NCI-H524 (cell line): ENCODE results near the gene CAMK2N2.

Experiments
- DNase-seq, 2 experiments: peaks; one replicate each; lab custom pipeline; 2025; lab: John Stamatoyannopoulos, UW

The CAMK2N2 gene

DNA sequence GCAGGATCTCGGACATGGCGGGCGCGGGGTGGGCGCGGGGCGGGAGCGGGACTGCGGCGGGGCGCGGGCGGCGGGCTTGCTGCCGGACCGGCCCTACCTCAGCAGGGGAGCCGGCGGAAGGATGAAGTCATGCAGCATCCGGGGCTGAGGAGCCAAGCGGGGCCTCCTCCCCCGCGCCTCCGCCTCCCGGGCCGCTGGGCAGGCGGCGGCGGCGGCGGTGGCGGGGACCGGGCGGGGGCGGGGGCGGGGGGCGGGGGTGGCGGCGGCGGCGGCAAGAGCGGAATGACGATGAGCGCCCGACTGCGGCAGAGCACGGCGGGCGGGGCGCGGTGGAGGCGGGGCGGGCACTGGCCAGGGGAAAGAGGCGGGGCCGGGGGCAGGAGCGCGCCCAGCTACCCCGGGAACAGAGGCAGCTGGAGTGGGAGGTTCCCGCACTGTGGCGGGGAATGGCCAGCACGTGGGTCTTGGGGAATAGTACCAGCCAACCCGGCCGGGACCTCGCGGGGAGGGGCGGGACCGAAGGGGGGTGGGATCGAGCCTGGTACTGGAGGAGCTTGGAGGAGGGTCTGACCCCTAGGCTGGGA, at the start of gene CAMK2N2:
Gene CAMK2N2, minus strand, starts transcription at position 284 of the 584 bp plus-strand sequence. Its CDS starts 268 bp downstream, at position 16.
- DNase-seq, result peak; percentile 91 to 95

GRCh38 chr3:184308744-184309143, 47.4 kb upstream of the CAMK2N2 start:
- DNase-seq, result no peak

GRCh38 chr3:184307915-184308314, 46.6 kb upstream of the CAMK2N2 start:
- no peak for DNase-seq

DNA sequence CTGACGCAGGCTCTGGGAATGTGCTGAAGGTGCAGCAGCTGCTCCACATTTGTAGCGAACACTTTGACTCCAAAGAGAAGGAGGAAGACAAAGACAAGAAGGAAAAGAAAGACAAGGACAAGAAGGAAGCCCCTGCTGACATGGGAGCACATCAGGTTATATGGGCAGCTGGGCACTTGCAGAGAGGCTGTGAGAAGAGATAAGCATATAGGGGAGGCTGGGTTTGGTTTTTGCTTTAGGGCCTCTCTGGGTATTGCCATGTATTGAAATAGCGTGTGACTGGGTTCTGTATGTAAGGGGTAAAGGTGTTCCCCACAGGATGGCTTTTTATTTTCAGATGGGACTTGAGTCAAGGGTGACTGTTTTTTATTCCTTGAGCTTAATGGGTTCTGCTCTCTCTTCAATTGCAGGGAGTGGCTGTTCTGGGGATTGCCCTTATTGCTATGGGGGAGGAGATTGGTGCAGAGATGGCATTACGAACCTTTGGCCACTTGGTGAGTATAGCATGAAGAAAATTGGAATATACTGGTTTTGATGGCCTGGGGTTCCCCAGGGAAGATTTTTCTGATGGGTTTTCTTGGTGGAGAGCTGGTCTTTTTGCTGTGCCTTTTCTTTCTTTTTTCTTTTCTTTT, 45.1 kb upstream of the CAMK2N2 start:
- no peak for DNase-seq

GRCh38 chr3:184305577-184305976, 44.2 kb upstream of the CAMK2N2 start:
- peak in 1 of 2 experiments; percentile 29 for DNase-seq

DNA sequence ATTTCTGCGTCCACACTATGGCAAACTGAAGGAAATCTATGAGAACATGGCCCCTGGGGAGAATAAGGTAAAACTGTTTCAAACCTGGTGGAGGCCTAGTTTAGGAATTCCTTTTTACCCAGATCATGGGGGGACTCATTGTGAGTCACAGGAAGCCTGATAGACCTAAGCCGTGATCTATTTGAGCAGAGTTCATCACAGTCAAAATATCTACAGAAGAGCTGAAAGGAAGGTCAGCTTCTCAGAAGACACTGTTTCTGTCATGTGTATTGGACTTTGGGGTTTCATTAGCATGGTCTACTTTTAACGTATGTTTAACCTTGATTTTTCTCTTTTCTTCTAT, 39.0 kb upstream of the CAMK2N2 start:
- no peak for DNase-seq

DNA sequence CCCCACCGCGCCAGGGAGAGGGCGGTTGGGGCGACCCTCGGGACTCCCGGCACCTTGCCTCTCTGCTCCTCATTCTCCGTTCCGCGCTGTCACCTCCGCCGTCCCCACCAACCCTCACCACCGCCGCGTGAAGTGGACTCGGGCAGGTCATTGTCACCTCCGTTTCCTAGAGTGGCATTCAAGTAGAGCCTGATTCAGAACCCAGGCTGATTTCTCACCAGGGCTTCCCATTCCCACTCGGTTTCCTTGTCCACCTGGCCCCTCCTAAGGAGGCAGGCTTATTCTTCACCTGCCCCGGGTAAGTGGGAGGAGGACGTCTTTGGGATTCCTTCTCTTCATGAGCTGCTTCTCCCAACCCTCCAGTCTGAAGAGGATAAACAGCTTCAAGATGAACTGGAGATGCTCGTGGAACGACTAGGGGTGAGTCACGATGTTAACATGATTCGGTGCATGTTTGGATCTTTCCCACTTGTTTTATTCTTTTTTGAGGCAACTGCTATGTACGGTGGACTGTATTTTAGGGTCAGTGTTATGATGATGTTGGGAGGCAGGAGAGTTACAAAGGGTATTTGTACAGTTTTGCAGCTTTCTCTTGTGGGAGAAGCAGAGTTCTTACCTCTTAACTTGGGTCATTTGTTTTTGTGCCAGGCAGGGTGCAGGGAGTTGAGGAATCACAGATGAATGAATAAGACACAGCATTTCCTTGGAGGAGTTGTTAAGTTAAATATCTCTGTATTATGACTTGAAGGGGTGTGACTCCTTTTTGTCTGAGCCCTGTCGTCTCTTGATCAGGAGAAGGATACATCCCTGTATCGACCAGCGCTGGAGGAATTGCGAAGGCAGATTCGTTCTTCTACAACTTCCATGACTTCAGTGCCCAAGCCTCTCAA, 38.4 kb upstream of the CAMK2N2 start:
- DNase-seq, result no peak

DNA sequence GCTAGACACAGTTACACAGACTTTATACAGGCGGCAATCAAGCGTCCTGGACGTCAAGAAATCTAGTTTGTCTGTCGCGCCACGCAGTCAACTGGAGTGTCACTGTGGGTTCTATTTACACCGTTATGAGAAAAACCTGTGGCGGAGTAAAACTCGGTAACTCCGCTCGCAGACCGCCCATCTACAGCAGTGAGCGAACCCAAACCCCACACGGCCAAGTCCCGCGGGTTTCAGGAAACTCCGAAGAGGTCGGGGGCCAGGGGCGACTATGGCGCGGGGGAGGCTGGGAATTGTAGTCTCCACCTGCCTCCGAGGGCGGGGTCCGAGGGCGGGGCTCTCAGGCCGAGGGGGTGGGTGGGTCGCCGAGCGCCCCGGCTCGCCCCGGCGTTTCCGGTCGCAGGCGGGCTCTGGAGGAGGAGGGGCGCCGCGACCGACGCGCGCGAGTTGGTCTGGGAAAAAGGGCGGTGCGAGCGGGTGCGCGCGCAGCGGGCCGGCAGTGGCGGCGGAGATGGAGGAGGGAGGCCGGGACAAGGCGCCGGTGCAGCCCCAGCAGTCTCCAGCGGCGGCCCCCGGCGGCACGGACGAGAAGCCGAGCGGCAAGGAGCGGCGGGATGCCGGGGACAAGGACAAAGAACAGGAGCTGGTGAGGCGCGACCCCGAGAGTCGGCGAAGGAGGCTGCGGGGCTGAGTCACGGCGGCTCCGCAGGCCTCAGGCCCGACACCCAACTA, 37.6 kb upstream of the CAMK2N2 start, which contains the start of gene PSMD2:
Gene PSMD2, plus strand, starts transcription at position 483 of the 729 bp plus-strand sequence. Its CDS starts 26 bp downstream, at position 509.
- peak; percentile 98 for DNase-seq

- no peak for DNase-seq
Measured at GRCh38 chr3:184296616-184297015, 35.3 kb upstream of the CAMK2N2 start.

DNA sequence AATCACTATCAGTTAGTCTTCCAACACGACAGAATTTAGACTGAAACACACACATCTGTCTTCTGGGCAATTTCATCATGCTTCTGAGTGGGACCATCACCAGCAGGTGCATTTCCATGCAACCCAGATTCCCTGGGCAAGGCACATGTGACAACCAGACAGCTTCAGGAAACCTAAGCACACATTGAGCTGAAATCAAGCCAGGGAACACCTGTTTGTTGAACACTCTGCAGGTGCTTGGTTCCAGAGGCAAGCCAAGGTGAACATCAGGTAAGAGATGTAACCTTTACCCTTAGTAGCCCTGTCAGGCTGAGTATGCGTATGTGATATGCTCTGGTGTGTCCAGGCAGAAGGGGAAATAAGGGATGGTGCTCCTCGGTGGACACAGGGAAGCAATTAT, 34.4 kb upstream of the CAMK2N2 start:
- no peak for DNase-seq

DNA sequence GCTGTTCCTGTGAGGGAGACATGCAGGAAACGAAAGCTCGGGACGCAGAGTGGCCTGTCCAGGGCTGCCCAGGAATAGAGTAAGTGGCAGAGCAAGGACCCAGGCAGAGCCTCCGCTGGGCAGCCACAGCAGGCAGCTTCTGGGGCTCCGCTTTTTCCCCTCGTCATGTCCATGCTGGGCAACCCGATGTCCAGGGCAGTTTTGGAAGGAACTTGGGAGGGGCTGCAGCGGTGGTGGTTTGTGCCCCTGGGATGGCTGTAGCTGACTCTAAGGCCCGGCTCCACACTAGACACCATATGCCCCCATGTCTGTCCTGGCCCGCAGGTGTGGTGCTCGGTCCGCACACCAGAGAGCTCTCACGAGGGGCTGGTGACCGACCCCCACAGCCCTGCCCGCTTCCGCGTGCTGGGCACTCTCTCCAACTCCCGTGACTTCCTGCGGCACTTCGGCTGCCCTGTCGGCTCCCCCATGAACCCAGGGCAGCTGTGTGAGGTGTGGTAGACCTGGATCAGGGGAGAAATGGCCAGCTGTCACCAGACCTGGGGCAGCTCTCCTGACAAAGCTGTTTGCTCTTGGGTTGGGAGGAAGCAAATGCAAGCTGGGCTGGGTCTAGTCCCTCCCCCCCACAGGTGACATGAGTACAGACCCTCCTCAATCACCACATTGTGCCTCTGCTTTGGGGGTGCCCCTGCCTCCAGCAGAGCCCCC, 30.5 kb upstream of the CAMK2N2 start:
- no peak for DNase-seq

GRCh38 chr3:184291044-184291737, 29.8 kb upstream of the CAMK2N2 start:
- no peak for DNase-seq

DNA sequence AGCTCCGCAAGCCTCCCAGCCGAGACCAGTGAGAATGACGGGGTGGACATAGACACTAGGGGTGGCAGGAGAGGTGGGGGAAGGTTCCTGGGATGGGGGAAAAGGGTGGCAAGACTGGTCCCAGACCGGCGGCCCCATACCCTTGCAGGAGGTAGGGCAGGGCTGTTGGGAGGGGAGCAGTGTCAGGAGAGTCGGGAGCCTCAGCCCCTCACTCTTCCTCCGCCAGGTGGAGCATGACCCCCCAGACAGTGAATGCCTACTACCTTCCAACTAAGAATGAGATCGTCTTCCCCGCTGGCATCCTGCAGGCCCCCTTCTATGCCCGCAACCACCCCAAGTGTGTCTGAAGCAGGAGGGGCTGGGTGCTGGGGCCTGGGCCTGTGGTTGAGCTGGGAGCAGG, 29.0 kb upstream of the CAMK2N2 start:
- DNase-seq, result no peak

DNA sequence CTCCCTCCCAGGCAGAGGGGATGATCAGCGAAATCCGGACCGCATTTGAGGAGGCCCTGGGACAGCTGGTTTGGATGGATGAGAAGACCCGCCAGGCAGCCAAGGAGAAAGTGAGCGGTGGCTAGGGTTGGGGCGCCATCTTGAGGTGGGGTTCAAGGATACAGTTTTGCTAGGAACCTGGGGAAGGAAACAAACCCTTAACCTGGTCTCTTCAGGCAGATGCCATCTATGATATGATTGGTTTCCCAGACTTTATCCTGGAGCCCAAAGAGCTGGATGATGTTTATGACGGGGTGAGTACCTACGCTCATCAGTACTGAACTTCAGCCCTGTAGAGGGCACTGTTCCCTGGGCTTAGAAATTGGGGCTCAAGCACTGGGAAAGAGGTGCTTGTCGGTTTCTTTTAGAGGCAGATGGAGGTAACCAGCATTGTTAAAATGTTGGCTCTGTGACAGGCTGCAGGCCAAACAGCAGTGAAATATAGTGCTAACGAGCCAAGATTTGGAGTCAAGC, 28.1 kb upstream of the CAMK2N2 start:
- DNase-seq, result peak; percentile 80 to 82

DNA sequence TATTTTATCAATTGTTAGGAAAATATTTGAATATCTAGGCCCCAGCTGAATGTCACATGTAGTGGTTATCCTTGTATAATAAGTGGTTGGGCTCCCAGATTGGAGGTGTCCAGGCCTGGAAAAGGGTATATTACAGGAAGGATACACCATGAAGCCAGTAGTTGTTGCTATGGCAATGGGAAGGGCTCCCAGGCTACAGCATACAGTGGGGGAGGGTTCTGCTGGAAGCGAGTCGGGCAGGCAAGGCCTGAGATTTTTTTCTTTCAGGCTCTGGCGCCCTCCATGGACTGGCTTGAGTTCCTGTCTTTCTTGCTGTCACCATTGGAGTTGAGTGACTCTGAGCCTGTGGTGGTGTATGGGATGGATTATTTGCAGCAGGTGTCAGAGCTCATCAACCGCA, 23.3 kb upstream of the CAMK2N2 start:
- peak; percentile 95 to 96 for DNase-seq

GRCh38 chr3:184283681-184284080, 22.3 kb upstream of the CAMK2N2 start:
- DNase-seq, result no peak

DNA sequence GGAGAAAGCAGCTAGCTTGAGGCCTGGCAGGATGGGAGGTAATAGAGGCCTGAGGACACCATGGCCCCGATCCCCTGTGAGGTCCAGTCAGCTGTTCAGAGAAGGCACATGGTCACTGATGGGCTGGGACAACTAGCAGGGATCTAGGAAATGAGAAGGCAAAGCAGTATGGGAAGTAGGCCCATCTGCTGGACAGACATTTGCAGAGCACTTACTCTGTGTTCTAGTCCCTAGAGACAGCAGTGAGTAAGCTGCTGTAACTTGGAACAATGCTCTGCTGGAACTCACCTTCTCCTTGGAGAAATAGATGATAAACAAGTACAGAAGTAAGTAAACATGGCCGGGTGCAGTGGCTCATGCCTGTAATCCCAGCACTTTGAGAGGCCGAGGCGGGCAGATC, 21.6 kb upstream of the CAMK2N2 start:
- DNase-seq, result no peak

DNA sequence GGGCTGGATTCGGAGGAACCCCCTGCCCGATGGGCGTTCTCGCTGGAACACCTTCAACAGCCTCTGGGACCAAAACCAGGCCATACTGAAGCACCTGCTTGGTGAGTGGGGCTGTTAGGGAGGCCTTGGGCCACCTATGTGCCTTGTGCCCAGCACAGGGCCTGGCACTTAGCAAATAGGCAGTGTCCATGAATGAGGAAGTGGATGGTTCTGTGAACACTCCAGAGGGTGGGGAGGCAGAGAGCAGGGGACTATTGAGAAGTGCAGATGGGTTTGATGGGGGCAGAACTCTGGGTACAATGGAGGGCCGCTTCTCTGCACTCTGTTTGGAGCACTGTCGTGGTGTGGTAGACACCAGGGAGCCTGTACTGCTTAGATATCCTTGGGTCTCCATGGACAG, 16.0 kb upstream of the CAMK2N2 start:
- no peak for DNase-seq

- DNase-seq, result no peak
Measured at GRCh38 chr3:184275961-184276910, 14.9 kb upstream of the CAMK2N2 start, which contains the start of gene ECE2. Gene ECE2, plus strand, starts transcription at chr3:184276022. Its CDS starts 132 bp downstream, at chr3:184276154.

- DNase-seq, result no peak
Measured at GRCh38 chr3:184275381-184275701, 14.0 kb upstream of the CAMK2N2 start.
